GM12878 (cell line): ENCODE data around the gene KIRREL2.

Experiments
- BRCA1 ChIP-seq: IDR thresholded peaks from 2 replicates; pipeline ENCODE4 v1.6.1; 2011; ENCODE audit warnings: low read depth, low read length, improper control_type of control experiment
- CTCF ChIP-seq, 3 experiments: IDR thresholded peaks in 2 of 3; conservative IDR thresholded peaks in 1 of 3; 2 replicates each; pipeline ENCODE4 v1.5.1; 2011; ENCODE audit warnings: low read depth in 3 of 3, low read length in 3 of 3, mild to moderate bottlenecking in 3 of 3, control low read depth in 2 of 3, moderate library complexity in 2 of 3, inconsistent platforms in 1 of 3, mixed read lengths in 1 of 3; ENCODE audit not compliant: control insufficient read depth in 2 of 3, insufficient read depth in 1 of 3; ENCODE audit errors: extremely low read depth in 1 of 3
- EZH2 ChIP-seq: IDR thresholded peaks from 2 replicates; pipeline ENCODE4 v1.6.1; 2012; ENCODE audit warnings: low read depth, mild to moderate bottlenecking, control low read depth, inconsistent platforms, low read length, borderline replicate concordance; ENCODE audit not compliant: control insufficient read depth
- GATAD2B ChIP-seq: fragments of 450-650 bp; conservative IDR thresholded peaks from 2 replicates; pipeline ENCODE4 v1.6.1; 2017; ENCODE audit warnings: low read depth, mild to moderate bottlenecking, moderate library complexity
- LARP7 ChIP-seq: fragments of 450-650 bp; IDR thresholded peaks from 2 replicates; pipeline ENCODE4 v1.6.1; 2017; ENCODE audit warnings: mild to moderate bottlenecking
- NFIC ChIP-seq: IDR thresholded peaks from 2 replicates; pipeline ENCODE4 v1.6.1; 2012; ENCODE audit warnings: low read depth, mild to moderate bottlenecking, inconsistent platforms, low read length, moderate library complexity
- POLR2A ChIP-seq: IDR thresholded peaks from 2 replicates; pipeline ENCODE4 v1.6.1; 2011; ENCODE audit warnings: low read depth, mild to moderate bottlenecking, low read length
- POLR2AphosphoS2 ChIP-seq: IDR thresholded peaks from 2 replicates; pipeline ENCODE4 v1.6.1; 2011; ENCODE audit warnings: low read depth, mild to moderate bottlenecking, low read length, improper control_type of control experiment, moderate library complexity
- RFX5 ChIP-seq: IDR thresholded peaks from 2 replicates; pipeline ENCODE4 v1.6.1; 2011; ENCODE audit warnings: low read depth, low read length, improper control_type of control experiment
- SMC3 ChIP-seq: IDR thresholded peaks from 2 replicates; pipeline ENCODE4 v1.6.1; 2011; ENCODE audit warnings: low read length, improper control_type of control experiment, borderline replicate concordance
- SREBF2 ChIP-seq: IDR thresholded peaks from 2 replicates; pipeline ENCODE4 v1.6.1; 2012; ENCODE audit warnings: mild to moderate bottlenecking, low read length
- USF2 ChIP-seq: IDR thresholded peaks from 2 replicates; pipeline ENCODE4 v1.6.1; 2011; ENCODE audit warnings: low read depth, low read length, improper control_type of control experiment, borderline replicate concordance
- ZBTB33 ChIP-seq: fragments of 450-650 bp; IDR thresholded peaks from 2 replicates; pipeline ENCODE4 v1.6.1; 2017; ENCODE audit warnings: mild to moderate bottlenecking

GRCh38 chr19:35905178-35905727, 48.5 kb downstream of the KIRREL2 start:
- TF ChIP-seq SREBF2 = no peak
- no peak for TF ChIP-seq CTCF (IDR thresholded peaks at IDR 0.05 in 2 of 3, conservative IDR thresholded peaks at IDR 0.05 in 1 of 3; ENCODE audit: control insufficient read depth in 2 of 3, extremely low read depth in 1 of 3, insufficient read depth in 1 of 3, low read depth in 3 of 3, low read length in 3 of 3)
- no peak for TF ChIP-seq POLR2A
- TF ChIP-seq EZH2 = no peak
- TF ChIP-seq USF2 = no peak
- TF ChIP-seq BRCA1 = no peak
- no peak for TF ChIP-seq SMC3
- no peak for TF ChIP-seq RFX5
- TF ChIP-seq ZBTB33 = no peak
- TF ChIP-seq GATAD2B = no peak
- no peak for TF ChIP-seq NFIC
- TF ChIP-seq LARP7 = no peak
- TF ChIP-seq POLR2AphosphoS2 = no peak
